GM23248 (cell line): ENCODE data around the gene MLYCD.

Experiments used
- EZH2 ChIP-seq: fragments of 200-600 bp; sonication (generic); IDR thresholded peaks from 2 replicates; pipeline ENCODE4 v1.6.1; 2018; ENCODE audit warnings: antibody characterized with exemption, mild to moderate bottlenecking; ENCODE audit not compliant: insufficient read depth, poor library complexity, severe bottlenecking
- EZH2phosphoT487 ChIP-seq: fragments of 200-600 bp; sonication (generic); IDR thresholded peaks from 2 replicates; pipeline ENCODE4 v1.6.1; 2018; ENCODE audit warnings: antibody characterized with exemption, moderate library complexity, mild to moderate bottlenecking, low read depth; ENCODE audit not compliant: insufficient read depth

- TF ChIP-seq EZH2 (no peak), EZH2phosphoT487 (no peak)
Observed at GRCh38 chr16:83851473-83851872, 47.4 kb upstream of the MLYCD start.
